ENCODE data around the gene ZCCHC2. TPM values are rescaled to one million over a fixed set of nuclear protein-coding genes. Genes with fewer than 3 reads are reported as not detected.

ZCCHC2 gene
- total and polyA plus RNA-seq, 2 of the 4 experiments (the other 2 are of a cell fraction), result 3.2 to 3.6 TPM

DNA sequence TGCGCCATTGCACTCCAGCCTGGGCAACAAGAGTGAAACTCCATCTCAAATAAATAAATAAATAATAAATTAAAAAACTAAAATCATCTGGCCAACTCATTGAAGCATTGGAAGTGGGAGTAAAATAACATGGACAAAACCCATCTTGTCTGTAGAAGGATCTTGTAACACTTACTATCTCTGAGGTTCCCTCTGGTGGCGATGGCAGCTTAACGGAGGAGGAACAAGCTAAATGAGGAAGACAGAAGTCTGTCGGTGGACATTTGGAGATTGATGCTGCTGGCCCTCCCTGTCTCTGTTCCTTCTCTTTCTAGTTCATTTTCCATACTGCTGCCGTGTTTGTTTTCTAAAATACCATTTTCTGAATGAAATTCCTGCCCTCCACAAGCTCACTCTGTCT, 43.4 kb downstream of the ZCCHC2 start:
- H3K36me3 ChIP-seq (ENCODE audit: control insufficient read depth, insufficient read depth, low read length), result peaks cover 7% of the 10 kb centered on the region
- dilution Hi-C loops (cut with HindIII; ENCODE audit: low sequenced_read_pairs, unreplicated experiment) (no loop called here), intact Hi-C loops (cut with micrococcal nuclease) (no loop called here), in situ Hi-C loops (cut with MboI; ENCODE audit: low sequenced_read_pairs) (loop anchor here (25.0 kb wide), 1 partner anchor 279 kb away; no protein-coding TSS in a partner anchor)
- no peak overlapping the region for H3K23ac ChIP-seq (ENCODE audit: low read depth, low read length)
- no peak overlapping the region for H3K4ac ChIP-seq (ENCODE audit: low read depth, low read length)
- no peak overlapping the region for H4K5ac ChIP-seq (ENCODE audit: low read depth, low read length)
- peak; percentile 7 for DNase-seq
- 33% methylated on average over 1 of the region's 5 CpGs; no CpG with 5 or more reads in 1 of the 2 experiments for WGBS, 2 experiments (ENCODE audit: extremely low coverage in 2 of 2, insufficient read length in 1 of 2)
- no peak overlapping the region for H3K27ac ChIP-seq (ENCODE audit: insufficient read depth, low read length)
- no peak overlapping the region for H4K91ac ChIP-seq (ENCODE audit: insufficient read depth, low read depth, low read length)
- 0 out of 2 replicates have a peak, but pooled peaks cover 2% of the 10 kb centered on the region for H3K4me1 ChIP-seq (ENCODE audit: control insufficient read depth, insufficient read depth, low read length)
- H3K9me1 ChIP-seq (ENCODE audit: insufficient read depth, low read length), result no peaks in the 10 kb centered on the region
- no peak overlapping the region for H4K8ac ChIP-seq (ENCODE audit: low read depth in 2 of 2, low read length in 2 of 2)
- H2AK5ac ChIP-seq (ENCODE audit: low read depth, low read length), result no peak overlapping the region
- H3K9ac ChIP-seq (ENCODE audit: low read depth, low read length), result no peak overlapping the region
- H3K27me3 ChIP-seq (ENCODE audit: control insufficient read depth, insufficient read depth, low read length), result no peaks in the 10 kb centered on the region
- H3K18ac ChIP-seq (ENCODE audit: low read depth, low read length), result no peak overlapping the region
- no peak overlapping the region for H3K4me2 ChIP-seq (ENCODE audit: low read depth, low read length)
- no peak overlapping the region for H2BK20ac ChIP-seq (ENCODE audit: low read depth, low read length)
- no peaks in the 10 kb centered on the region for H3K79me1 ChIP-seq (ENCODE audit: low read depth in 1 of 2, low read length in 2 of 2)
- no TSS peak for BruUV-seq (replicated peaks)
- H3K56ac ChIP-seq (ENCODE audit: extremely low read depth, insufficient read depth, low read length), result no peak overlapping the region
- TF ChIP-seq POLR2A (IDR thresholded peaks at IDR 0.05; ENCODE audit: low read depth, low read length) (no peak), RCOR1 (IDR thresholded peaks at IDR 0.05; ENCODE audit: insufficient replicate concordance, low read length) (no peak), RAD21 (IDR thresholded peaks at IDR 0.05; ENCODE audit: low read length) (no peak), FOS (IDR thresholded peaks at IDR 0.05; ENCODE audit: low read depth, low read length) (no peak), MAFK (IDR thresholded peaks at IDR 0.05; ENCODE audit: low read depth, low read length) (no peak)
- TF ChIP-seq, protein P1, sequence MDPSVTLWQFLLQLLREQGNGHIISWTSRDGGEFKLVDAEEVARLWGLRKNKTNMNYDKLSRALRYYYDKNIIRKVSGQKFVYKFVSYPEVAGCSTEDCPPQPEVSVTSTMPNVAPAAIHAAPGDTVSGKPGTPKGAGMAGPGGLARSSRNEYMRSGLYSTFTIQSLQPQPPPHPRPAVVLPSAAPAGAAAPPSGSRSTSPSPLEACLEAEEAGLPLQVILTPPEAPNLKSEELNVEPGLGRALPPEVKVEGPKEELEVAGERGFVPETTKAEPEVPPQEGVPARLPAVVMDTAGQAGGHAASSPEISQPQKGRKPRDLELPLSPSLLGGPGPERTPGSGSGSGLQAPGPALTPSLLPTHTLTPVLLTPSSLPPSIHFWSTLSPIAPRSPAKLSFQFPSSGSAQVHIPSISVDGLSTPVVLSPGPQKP (IDR thresholded peaks at IDR 0.05; ENCODE audit: borderline replicate concordance, low read depth, low read length), result no peak
- CTCF ChIA-PET, result no interaction called here
- no peaks in the 10 kb centered on the region for H4K20me1 ChIP-seq (ENCODE audit: insufficient read depth, low read length)
- H2AK9ac ChIP-seq (replicated peaks; ENCODE audit: low read depth, low read length, poor library complexity), result no peak overlapping the region
- no peak overlapping the region for H3K14ac ChIP-seq (replicated peaks; ENCODE audit: low read depth, low read length)
- no peak for ATAC-seq (ENCODE audit: low read depth)
- POLR2A ChIA-PET (ENCODE audit: unreplicated experiment), result no interaction called here
- no peak overlapping the region for H2BK120ac ChIP-seq (ENCODE audit: low read depth, low read length)
- no peak overlapping the region for H2AFZ ChIP-seq (replicated peaks; ENCODE audit: low read length, poor library complexity)
- no peaks in the 10 kb centered on the region for H3K9me3 ChIP-seq (ENCODE audit: control insufficient read depth, insufficient read depth, low read length)
- H3K4me3 ChIP-seq (ENCODE audit: insufficient read depth, low read depth, low read length), result no peak overlapping the region
- no peak overlapping the region for H2BK5ac ChIP-seq (ENCODE audit: low read depth, low read length, poor library complexity, severe bottlenecking)
- H2BK15ac ChIP-seq (ENCODE audit: low read depth, low read length), result no peak overlapping the region

All from IMR-90 (cell line).